Breast epithelium (tissue), 3 donors: ENCODE measurements around the gene TMEM214.

Source experiments
- CTCF ChIP-seq, 3 donors: fragments of 450-650 bp; IDR thresholded peaks; one replicate each; pipeline ENCODE4 v1.5.1; 2016 to 2017; ENCODE audit warnings: antibody characterized with exemption in 3 of 3, mild to moderate bottlenecking in 3 of 3, moderate library complexity in 3 of 3
- POLR2A ChIP-seq: fragments of 450-650 bp; IDR thresholded peaks from one replicate; pipeline ENCODE4 v1.6.1; 2016; ENCODE audit warnings: antibody characterized with exemption, mild to moderate bottlenecking, moderate library complexity

- TF ChIP-seq POLR2A (no peak), CTCF (IDR thresholded peaks at IDR 0.05) (no peak)
These were observed 37.3 kb downstream of the TMEM214 start for GRCh38 chr2:27069961-27070618.
